Measurements from ENCODE around the gene SMG7. TPM values are rescaled to one million over a fixed set of nuclear protein-coding genes. Genes with fewer than 3 reads are reported as not detected.

SMG7 gene
- total RNA-seq, 1 experiment from 2014 or later: 72.9 TPM

DNA sequence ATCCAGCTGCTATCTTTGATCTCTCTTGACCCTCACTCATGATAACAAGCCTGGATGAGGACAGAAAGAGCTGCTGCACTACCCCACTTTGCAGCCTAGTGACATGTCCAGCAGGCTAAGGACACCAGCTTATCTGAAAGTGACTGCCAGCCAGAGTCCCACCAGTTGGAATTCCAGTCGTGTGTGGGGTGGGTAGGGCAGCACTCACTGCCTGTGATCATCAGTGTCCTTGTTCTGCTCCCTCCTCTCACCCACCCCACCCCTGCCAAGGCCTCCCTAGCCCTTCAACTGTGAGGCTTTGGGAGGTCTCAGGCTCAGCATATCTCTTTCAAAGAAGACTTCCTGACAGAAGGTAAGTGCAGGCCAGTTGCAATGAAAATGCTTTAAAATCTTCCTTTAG is 38.6 kb upstream of the SMG7 start:
- peaks cover 35% of the 10 kb centered on the region for H3K4me1 ChIP-seq (replicated peaks; ENCODE audit: insufficient read depth)
- H3K9me2 ChIP-seq (ENCODE audit: insufficient read depth): no peaks in the 10 kb centered on the region
- peaks cover 33% of the 10 kb centered on the region for H3F3A ChIP-seq (ENCODE audit: insufficient read depth, low read depth)
- no peak for TF ChIP-seq EZH2 (IDR thresholded peaks at IDR 0.05; ENCODE audit: low read depth)
- H3K4me2 ChIP-seq: no peak overlapping the region
- no peaks in the 10 kb centered on the region for H3K36me3 ChIP-seq (ENCODE audit: low read depth)
- H3K79me2 ChIP-seq (ENCODE audit: low read depth): no peaks in the 10 kb centered on the region
- no peaks in the 10 kb centered on the region for H3K9me3 ChIP-seq (ENCODE audit: insufficient read depth, low read depth)
- peak overlapping the region; percentile 82 for H3K27ac ChIP-seq
- H2AFZ ChIP-seq: no peak overlapping the region; the same call in 1 of the 2 replicates
- BruUV-seq (replicated peaks): no TSS peak
- DNase-seq: no peak
- CTCF ChIA-PET: no interaction called here
- intact Hi-C loops (cut with micrococcal nuclease; ENCODE audit: unreplicated experiment): no loop called here
- H3K27me3 ChIP-seq (ENCODE audit: insufficient read depth, low read depth): no peaks in the 10 kb centered on the region
- no peaks in the 10 kb centered on the region for H4K20me1 ChIP-seq (ENCODE audit: insufficient read depth)
- H3K4me3 ChIP-seq: no peak overlapping the region
- POLR2A ChIA-PET (ENCODE audit: unreplicated experiment): no interaction called here

DNA sequence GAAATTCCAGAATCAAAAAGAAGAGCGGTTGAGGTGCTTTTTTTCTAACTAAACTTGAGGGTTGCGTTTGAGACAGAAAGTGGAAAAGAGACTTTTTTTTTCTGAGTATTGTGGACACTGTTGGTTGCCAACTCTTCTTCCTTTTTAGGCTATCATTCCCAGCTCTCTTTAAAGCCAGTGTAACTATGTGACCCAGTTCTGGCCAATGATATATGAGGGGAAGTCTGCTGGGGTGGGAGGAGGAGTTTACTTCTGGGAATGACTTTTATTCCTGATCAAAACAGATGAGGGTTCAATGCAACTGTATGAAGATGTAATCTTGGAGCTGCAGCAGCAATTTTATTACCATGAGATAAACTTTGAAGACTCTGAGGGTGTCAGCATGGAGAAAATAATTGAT is 36.8 kb upstream of the SMG7 start:
- no TSS peak for BruUV-seq (replicated peaks)
- Histone ChIP-seq H3K79me2 (ENCODE audit: low read depth) (no peaks in the 10 kb centered on the region), H3K27ac (no peak overlapping the region), H3K4me3 (no peak overlapping the region), H3K27me3 (ENCODE audit: insufficient read depth, low read depth) (no peaks in the 10 kb centered on the region), H3K4me1 (replicated peaks; ENCODE audit: insufficient read depth) (peaks cover 35% of the 10 kb centered on the region), H3K36me3 (ENCODE audit: low read depth) (no peaks in the 10 kb centered on the region), H2AFZ (no peak overlapping the region), H3K9me3 (ENCODE audit: insufficient read depth, low read depth) (no peaks in the 10 kb centered on the region), H3K9me2 (ENCODE audit: insufficient read depth) (no peaks in the 10 kb centered on the region), H3K4me2 (no peak overlapping the region), H3F3A (ENCODE audit: insufficient read depth, low read depth) (peaks cover 33% of the 10 kb centered on the region), H4K20me1 (ENCODE audit: insufficient read depth) (no peaks in the 10 kb centered on the region)
- intact Hi-C loops (cut with micrococcal nuclease; ENCODE audit: unreplicated experiment): no loop called here
- ChIA-PET POLR2A (ENCODE audit: unreplicated experiment) (interaction anchor here (0.7 kb wide), 1 partner anchor 267 kb away, joined by 5 read pairs; no protein-coding TSS in a partner anchor), CTCF (no interaction called here)
- TF ChIP-seq, protein P1, sequence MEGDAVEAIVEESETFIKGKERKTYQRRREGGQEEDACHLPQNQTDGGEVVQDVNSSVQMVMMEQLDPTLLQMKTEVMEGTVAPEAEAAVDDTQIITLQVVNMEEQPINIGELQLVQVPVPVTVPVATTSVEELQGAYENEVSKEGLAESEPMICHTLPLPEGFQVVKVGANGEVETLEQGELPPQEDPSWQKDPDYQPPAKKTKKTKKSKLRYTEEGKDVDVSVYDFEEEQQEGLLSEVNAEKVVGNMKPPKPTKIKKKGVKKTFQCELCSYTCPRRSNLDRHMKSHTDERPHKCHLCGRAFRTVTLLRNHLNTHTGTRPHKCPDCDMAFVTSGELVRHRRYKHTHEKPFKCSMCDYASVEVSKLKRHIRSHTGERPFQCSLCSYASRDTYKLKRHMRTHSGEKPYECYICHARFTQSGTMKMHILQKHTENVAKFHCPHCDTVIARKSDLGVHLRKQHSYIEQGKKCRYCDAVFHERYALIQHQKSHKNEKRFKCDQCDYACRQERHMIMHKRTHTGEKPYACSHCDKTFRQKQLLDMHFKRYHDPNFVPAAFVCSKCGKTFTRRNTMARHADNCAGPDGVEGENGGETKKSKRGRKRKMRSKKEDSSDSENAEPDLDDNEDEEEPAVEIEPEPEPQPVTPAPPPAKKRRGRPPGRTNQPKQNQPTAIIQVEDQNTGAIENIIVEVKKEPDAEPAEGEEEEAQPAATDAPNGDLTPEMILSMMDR (conservative IDR thresholded peaks at IDR 0.05): no peak
- TF ChIP-seq EZH2 (IDR thresholded peaks at IDR 0.05; ENCODE audit: low read depth): no peak
- no peak for DNase-seq

DNA sequence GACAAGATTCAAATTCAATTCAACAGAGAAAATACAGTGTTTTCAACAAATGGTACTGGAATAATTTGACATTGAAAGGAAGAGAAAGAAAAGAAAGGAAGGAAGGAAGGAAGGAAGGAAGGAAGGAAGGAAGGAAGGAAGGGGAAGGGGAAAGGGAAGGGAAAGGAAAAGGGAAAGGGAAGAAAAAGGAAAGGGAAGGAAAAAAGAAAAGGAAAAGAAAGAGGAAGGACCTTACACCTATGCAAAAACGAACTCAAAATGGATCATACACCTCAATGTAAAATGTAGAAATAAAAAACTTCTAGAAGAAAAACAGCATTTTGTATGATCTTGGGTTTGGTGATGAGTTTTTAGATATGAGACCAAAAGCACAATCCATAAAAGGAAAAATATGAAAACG is 34.2 kb upstream of the SMG7 start:
- BruUV-seq (replicated peaks): no TSS peak
- ChIA-PET CTCF (no interaction called here), POLR2A (ENCODE audit: unreplicated experiment) (no interaction called here)
- Histone ChIP-seq H4K20me1 (ENCODE audit: insufficient read depth) (no peaks in the 10 kb centered on the region), H3K4me2 (no peak overlapping the region), H3K27me3 (ENCODE audit: insufficient read depth, low read depth) (no peaks in the 10 kb centered on the region), H3K27ac (no peak overlapping the region), H2AFZ (no peak overlapping the region), H3K9me2 (ENCODE audit: insufficient read depth) (no peaks in the 10 kb centered on the region), H3K4me3 (no peak overlapping the region), H3K4me1 (replicated peaks; ENCODE audit: insufficient read depth) (peaks cover 17% of the 10 kb centered on the region), H3F3A (ENCODE audit: insufficient read depth, low read depth) (peaks cover 7% of the 10 kb centered on the region; the same call in 1 of the 2 replicates), H3K9me3 (ENCODE audit: insufficient read depth, low read depth) (no peaks in the 10 kb centered on the region), H3K36me3 (ENCODE audit: low read depth) (no peaks in the 10 kb centered on the region), H3K79me2 (ENCODE audit: low read depth) (no peaks in the 10 kb centered on the region)
- TF ChIP-seq EZH2 (IDR thresholded peaks at IDR 0.05; ENCODE audit: low read depth): no peak
- TF ChIP-seq, protein P1 (conservative IDR thresholded peaks at IDR 0.05): no peak
- intact Hi-C loops (cut with micrococcal nuclease; ENCODE audit: unreplicated experiment): no loop called here
- no peak for DNase-seq

DNA sequence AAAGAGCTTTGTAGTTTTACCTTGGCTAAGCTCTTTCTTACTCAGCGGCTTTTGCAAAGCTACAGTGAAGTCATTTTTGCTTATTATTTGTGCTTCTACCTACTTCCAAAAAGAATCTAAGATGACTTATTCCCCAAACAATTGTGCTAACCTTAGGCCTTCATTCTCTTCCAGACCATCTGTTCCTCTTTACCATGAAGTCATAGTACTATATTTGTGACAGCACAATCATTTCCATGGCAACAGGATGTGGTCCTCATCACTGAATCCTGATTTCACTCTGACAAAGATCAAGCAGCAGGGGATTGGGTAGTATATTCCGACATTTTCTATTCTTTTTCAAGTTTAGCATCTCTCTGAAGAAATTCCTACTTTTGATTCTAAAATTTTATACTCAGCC is 29.3 kb upstream of the SMG7 start:
- Histone ChIP-seq H3K4me2 (no peak overlapping the region), H3K9me3 (ENCODE audit: insufficient read depth, low read depth) (no peaks in the 10 kb centered on the region), H4K20me1 (ENCODE audit: insufficient read depth) (no peaks in the 10 kb centered on the region), H3K4me3 (no peak overlapping the region), H3K79me2 (ENCODE audit: low read depth) (no peaks in the 10 kb centered on the region), H2AFZ (no peak overlapping the region), H3K9me2 (ENCODE audit: insufficient read depth) (no peaks in the 10 kb centered on the region), H3F3A (ENCODE audit: insufficient read depth, low read depth) (peaks cover 21% of the 10 kb centered on the region; the same call in 1 of the 2 replicates), H3K27ac (no peak overlapping the region), H3K36me3 (ENCODE audit: low read depth) (no peaks in the 10 kb centered on the region), H3K4me1 (replicated peaks; ENCODE audit: insufficient read depth) (peaks cover 33% of the 10 kb centered on the region), H3K27me3 (ENCODE audit: insufficient read depth, low read depth) (no peaks in the 10 kb centered on the region)
- DNase-seq: no peak
- BruUV-seq (replicated peaks): no TSS peak
- ChIA-PET CTCF (no interaction called here), POLR2A (ENCODE audit: unreplicated experiment) (no interaction called here)
- intact Hi-C loops (cut with micrococcal nuclease; ENCODE audit: unreplicated experiment): no loop called here
- no peak for TF ChIP-seq EZH2 (IDR thresholded peaks at IDR 0.05; ENCODE audit: low read depth)
- TF ChIP-seq, protein P1 (conservative IDR thresholded peaks at IDR 0.05): no peak

Data from PC-9 (cell line).